DMS79 (cell line): ENCODE data around the gene CSTF3.
A peak's percentile ranks its signal among the peaks of the same experiment; 100 is the strongest.

Source experiments
- DNase-seq: peaks from one replicate; lab custom pipeline; 2025; lab: John Stamatoyannopoulos, UW

CSTF3 gene

GRCh38 chr11:33040862-33041453, 120.3 kb downstream of the CSTF3 start:
- no peak for DNase-seq

- peak; percentile 23 for DNase-seq
Measured at GRCh38 chr11:33040033-33040861, 121.0 kb downstream of the CSTF3 start.

GRCh38 chr11:33039274-33040032, 121.8 kb downstream of the CSTF3 start, which contains the start of gene TCP11L1:
TCP11L1 (plus strand) TSS chr11:33039572; CDS start chr11:33043774, 4,202 bp downstream.
- DNase-seq = peak; percentile 91

GRCh38 chr11:33035011-33035410, 126.3 kb downstream of the CSTF3 start:
- DNase-seq = no peak
